Transverse colon (tissue), 4 donors: ENCODE results near the gene CCNJL.

Source experiments
- CTCF ChIP-seq, 5 experiments: fragments of 200-600 bp in 3 of 5; fragments of 450-650 bp in 2 of 5; sonication (generic) in 3 of 5; IDR thresholded peaks; 1 replicate in 2 of 5; 2 replicates in 3 of 5; pipeline ENCODE4 v1.5.1; 2016 to 2017; ENCODE audit warnings: antibody characterized with exemption in 5 of 5, inconsistent platforms in 3 of 5, mild to moderate bottlenecking in 2 of 5, moderate library complexity in 1 of 5
- EP300 ChIP-seq: sonication (generic); formaldehyde crosslinking; IDR thresholded peaks from one replicate; pipeline ENCODE4 v1.6.1; 2017; ENCODE audit warnings: antibody characterized with exemption, low read depth
- POLR2A ChIP-seq: fragments of 450-650 bp; IDR thresholded peaks from one replicate; pipeline ENCODE4 v1.6.1; 2016; ENCODE audit warnings: antibody characterized with exemption, mild to moderate bottlenecking, moderate library complexity
- POLR2AphosphoS5 ChIP-seq, 3 donors: sonication (generic); formaldehyde crosslinking; IDR thresholded peaks; one replicate each; pipeline ENCODE4 v1.6.1; 2016; ENCODE audit warnings: antibody characterized with exemption in 3 of 3

GRCh38 chr5:160229190-160229742, 83.1 kb downstream of the CCNJL start, which contains the start of gene FABP6:
- TF ChIP-seq CTCF (IDR thresholded peaks at IDR 0.05): no peak
- TF ChIP-seq POLR2A: no peak
- TF ChIP-seq EP300: no peak
- no peak for TF ChIP-seq POLR2AphosphoS5 (IDR thresholded peaks at IDR 0.05)
